ENCODE results near the gene SUPV3L1. TPM values are rescaled to one million over a fixed set of nuclear protein-coding genes. Genes with fewer than 3 reads are reported as not detected.

The SUPV3L1 gene
- total and polyA plus RNA-seq, 10 of the 15 experiments (the other 5 are each of a cell fraction or from before 2014, with no cell fraction given): 18.4 to 57.8 (median 44.2) TPM

- no peak overlapping the region for H3K4me3 ChIP-seq
- H3K79me2 ChIP-seq (ENCODE audit: control insufficient read depth, insufficient read depth, low read length): no peaks in the 10 kb centered on the region
- TF ChIP-seq JUNB (IDR thresholded peaks at IDR 0.05) (no peak), CBX5 (IDR thresholded peaks at IDR 0.05; ENCODE audit: low read depth) (no peak), EED (IDR thresholded peaks at IDR 0.05; ENCODE audit: low read depth) (no peak), IRF5 (IDR thresholded peaks at IDR 0.05; ENCODE audit: borderline replicate concordance) (no peak), NFYA (IDR thresholded peaks at IDR 0.05; ENCODE audit: borderline replicate concordance, low read depth, low read length) (no peak)
- RAD21 ChIA-PET (ENCODE audit: unreplicated experiment): interaction anchor here (1.0 kb wide), 1 partner anchor 13 kb away, joined by 3 read pairs; no protein-coding TSS in a partner anchor
- H3K36me3 ChIP-seq (ENCODE audit: control insufficient read depth in 2 of 2, insufficient read depth in 2 of 2, low read length in 1 of 2): no peaks in the 10 kb centered on the region
- no peak for DNase-seq (ENCODE audit: low read depth, low spot score)
- no peaks in the 10 kb centered on the region for H4K20me1 ChIP-seq (ENCODE audit: control insufficient read depth, insufficient read depth)
- SMC1A ChIA-PET (ENCODE audit: uncharacterized antibody, unreplicated experiment): interaction anchor here (0.6 kb wide), 1 partner anchor 260 kb away, joined by 3 read pairs; no protein-coding TSS in a partner anchor
- no peaks in the 10 kb centered on the region; the same call in 2 of the 3 replicates for H3K9me3 ChIP-seq (replicated peaks; ENCODE audit: control insufficient read depth, insufficient read depth, low read length)
- FAIRE-seq: no peak
- no peaks in the 10 kb centered on the region for H3K27me3 ChIP-seq (replicated peaks in 1 of 2; ENCODE audit: control insufficient read depth in 2 of 2, insufficient read depth in 2 of 2, low read length in 1 of 2)
- 19% methylated on average over 3 of the region's 3 CpGs for WGBS (ENCODE audit: insufficient coverage, insufficient replicate concordance, low lambda C conversion rate, missing lambda C conversion rate)
- no peak overlapping the region for H2AFZ ChIP-seq (ENCODE audit: control insufficient read depth, low read depth, low read length)
- POLR2A ChIA-PET: no interaction called here
- H3K27ac ChIP-seq (ENCODE audit: control insufficient read depth, insufficient read depth): no peak overlapping the region
- BruUV-seq (replicated peaks): no TSS peak
- in situ Hi-C loops (cut with MboI): loop anchor here (10.0 kb wide), 1 partner anchor 382 kb away; the partner anchor contains the start of gene FAM241B
- ATAC-seq: no peak
- no peaks in the 10 kb centered on the region for H3K4me1 ChIP-seq (ENCODE audit: control insufficient read depth, insufficient read depth, low read length)
- intact Hi-C loops (cut with micrococcal nuclease; ENCODE audit: unreplicated experiment): no loop called here
- no peak overlapping the region for H3K4me2 ChIP-seq (ENCODE audit: control insufficient read depth, insufficient read depth)
- H3K9ac ChIP-seq (ENCODE audit: control insufficient read depth, insufficient read depth, low read length): no peak overlapping the region
- CTCF ChIA-PET: interaction anchor here (0.9 kb wide), 2 partner anchors 14 to 375 kb away, joined by 3 to 4 read pairs; no protein-coding TSS in a partner anchor
These were observed 73.1 kb downstream of the SUPV3L1 start for GRCh38 chr10:69253171-69253570.

- 70% methylated on average over 7 of the region's 7 CpGs for WGBS (ENCODE audit: insufficient coverage, insufficient replicate concordance, low lambda C conversion rate, missing lambda C conversion rate)
- no TSS peak for BruUV-seq (replicated peaks)
- Histone ChIP-seq H3K9ac (ENCODE audit: control insufficient read depth, insufficient read depth, low read length) (no peak overlapping the region), H3K79me2 (ENCODE audit: control insufficient read depth, insufficient read depth, low read length) (no peaks in the 10 kb centered on the region), H2AFZ (ENCODE audit: control insufficient read depth, low read depth, low read length) (no peak overlapping the region), H3K27ac (ENCODE audit: control insufficient read depth, insufficient read depth) (no peak overlapping the region), H3K36me3 (ENCODE audit: control insufficient read depth in 2 of 2, insufficient read depth in 2 of 2, low read length in 1 of 2) (no peaks in the 10 kb centered on the region), H3K4me2 (ENCODE audit: control insufficient read depth, insufficient read depth) (no peak overlapping the region), H4K20me1 (ENCODE audit: control insufficient read depth, insufficient read depth) (no peaks in the 10 kb centered on the region), H3K27me3 (replicated peaks in 1 of 2; ENCODE audit: control insufficient read depth in 2 of 2, insufficient read depth in 2 of 2, low read length in 1 of 2) (no peaks in the 10 kb centered on the region), H3K9me3 (replicated peaks; ENCODE audit: control insufficient read depth, insufficient read depth, low read length) (no peaks in the 10 kb centered on the region; the same call in none of the 3 replicates), H3K4me1 (ENCODE audit: control insufficient read depth, insufficient read depth, low read length) (no peaks in the 10 kb centered on the region), H3K4me3 (no peak overlapping the region)
- DNase-seq (ENCODE audit: low read depth, low spot score): no peak
- SMC1A ChIA-PET (ENCODE audit: uncharacterized antibody, unreplicated experiment): no interaction called here
- ATAC-seq: no peak
- CTCF ChIA-PET: no interaction called here
- in situ Hi-C loops (cut with MboI) (loop anchor here (10.0 kb wide), 1 partner anchor 380 kb away; the partner anchor contains the start of gene FAM241B), intact Hi-C loops (cut with micrococcal nuclease; ENCODE audit: unreplicated experiment) (no loop called here)
- RAD21 ChIA-PET (ENCODE audit: unreplicated experiment): no interaction called here
- no peak for FAIRE-seq
- POLR2A ChIA-PET: interaction anchor here (0.6 kb wide), 1 partner anchor 16 kb away, joined by 3 read pairs; no protein-coding TSS in a partner anchor
- TF ChIP-seq SREBF2 (IDR thresholded peaks at IDR 0.05; ENCODE audit: low read length): no peak
- TF ChIP-seq JUNB (IDR thresholded peaks at IDR 0.05): no peak
- TF ChIP-seq CBFB (IDR thresholded peaks at IDR 0.05; ENCODE audit: low read depth): no peak
- TF ChIP-seq MTA2 (IDR thresholded peaks at IDR 0.05; ENCODE audit: low read depth): no peak
- TF ChIP-seq CREM (IDR thresholded peaks at IDR 0.05; ENCODE audit: low read depth): no peak
- no peak for TF ChIP-seq HDAC6 (IDR thresholded peaks at IDR 0.05; ENCODE audit: unreplicated experiment)
- TF ChIP-seq PRDM15 (CRISPR knock-in tag; IDR thresholded peaks at IDR 0.05): no peak
- no peak for TF ChIP-seq SMAD5 (IDR thresholded peaks at IDR 0.05; ENCODE audit: low read depth)
- TF ChIP-seq MYB (IDR thresholded peaks at IDR 0.05; ENCODE audit: borderline replicate concordance, low read depth, low read length): no peak
These were observed 74.8 kb downstream of the SUPV3L1 start for GRCh38 chr10:69254877-69255276.

Data from GM12878 (cell line).